GM18909 (cell line): ENCODE measurements around the gene WNT9A.
A peak's percentile ranks its signal among the peaks of the same experiment; 100 is the strongest.

Source experiments
- ATAC-seq: cut with Tn5 transposase; IDR thresholded peaks from one replicate; pipeline ENCODE4 v1.9.1; 2021; ENCODE audit warnings: mild to moderate bottlenecking; ENCODE audit not compliant: unreplicated experiment, poor library complexity

Gene WNT9A

DNA sequence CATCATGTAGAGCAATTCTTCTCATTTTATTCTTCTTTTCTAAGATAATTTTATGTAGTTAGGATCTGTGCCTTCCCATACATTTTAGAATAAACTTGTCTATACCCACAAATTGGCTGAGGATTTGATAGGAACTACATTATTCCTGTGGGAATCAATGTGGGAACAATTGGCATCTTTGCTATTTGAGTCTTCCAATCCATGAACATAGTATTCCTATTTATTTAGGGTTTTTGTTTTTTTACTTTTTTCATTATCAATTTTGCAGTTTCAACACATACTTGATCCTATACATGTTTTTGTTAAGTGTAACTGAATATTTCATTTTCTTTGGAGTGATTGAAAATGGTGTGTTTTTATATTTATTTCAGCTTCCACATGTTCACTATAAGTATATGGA lies 8.1 kb upstream of the WNT9A start:
- ATAC-seq = no peak

- no peak for ATAC-seq
These were observed 6.6 kb upstream of the WNT9A start for GRCh38 chr1:227954163-227954850.

DNA sequence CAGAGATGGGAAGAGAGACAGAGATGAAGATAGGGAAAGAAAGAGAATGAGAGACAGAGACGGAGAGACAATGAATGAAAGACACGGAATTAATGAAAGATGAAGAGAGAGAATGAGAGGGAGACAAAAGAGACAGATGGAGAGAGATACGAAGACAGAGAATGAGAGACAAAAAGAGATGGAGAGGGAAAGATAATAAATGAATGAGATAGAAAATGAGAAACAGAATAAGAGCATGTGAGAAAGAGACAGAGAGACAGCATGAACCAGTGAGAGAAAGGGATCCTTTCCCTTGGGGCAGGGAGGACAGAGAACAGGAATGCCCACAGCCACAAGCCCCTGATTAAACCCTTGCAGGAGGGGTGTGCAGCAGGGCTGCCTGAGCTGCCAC lies 5.3 kb upstream of the WNT9A start:
- no peak for ATAC-seq

DNA sequence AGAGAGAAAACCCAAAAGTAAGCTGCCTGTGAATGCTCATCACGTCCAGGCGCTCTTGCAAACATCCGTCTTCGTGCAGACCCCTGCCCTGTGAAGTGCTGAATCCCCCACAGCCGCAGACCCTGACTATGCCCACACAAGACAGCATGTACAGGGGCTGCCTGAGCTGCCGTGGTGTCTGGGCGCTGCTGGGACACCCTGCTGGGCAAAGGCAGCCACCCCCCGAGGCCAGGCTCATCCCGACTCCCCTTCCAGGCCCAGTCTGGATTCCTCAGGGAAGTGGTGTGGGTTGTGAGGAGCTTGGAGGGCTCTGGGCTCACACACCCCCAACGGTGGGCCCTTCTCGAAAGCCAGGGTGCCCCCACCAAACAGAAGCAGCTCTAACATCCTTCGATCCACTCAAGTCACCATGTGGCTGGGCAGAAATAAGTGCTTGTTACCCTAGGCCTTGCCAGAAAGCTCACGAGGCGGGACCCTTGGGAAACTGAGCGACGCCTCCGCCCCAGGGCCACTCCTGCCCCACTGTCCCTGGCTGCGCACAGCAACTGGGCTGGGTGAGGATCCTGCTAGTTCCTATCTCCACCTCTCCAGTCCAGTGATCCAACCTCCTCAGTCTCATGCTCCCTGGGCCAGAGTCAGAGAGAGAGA lies 4.8 kb upstream of the WNT9A start:
- no peak for ATAC-seq

DNA sequence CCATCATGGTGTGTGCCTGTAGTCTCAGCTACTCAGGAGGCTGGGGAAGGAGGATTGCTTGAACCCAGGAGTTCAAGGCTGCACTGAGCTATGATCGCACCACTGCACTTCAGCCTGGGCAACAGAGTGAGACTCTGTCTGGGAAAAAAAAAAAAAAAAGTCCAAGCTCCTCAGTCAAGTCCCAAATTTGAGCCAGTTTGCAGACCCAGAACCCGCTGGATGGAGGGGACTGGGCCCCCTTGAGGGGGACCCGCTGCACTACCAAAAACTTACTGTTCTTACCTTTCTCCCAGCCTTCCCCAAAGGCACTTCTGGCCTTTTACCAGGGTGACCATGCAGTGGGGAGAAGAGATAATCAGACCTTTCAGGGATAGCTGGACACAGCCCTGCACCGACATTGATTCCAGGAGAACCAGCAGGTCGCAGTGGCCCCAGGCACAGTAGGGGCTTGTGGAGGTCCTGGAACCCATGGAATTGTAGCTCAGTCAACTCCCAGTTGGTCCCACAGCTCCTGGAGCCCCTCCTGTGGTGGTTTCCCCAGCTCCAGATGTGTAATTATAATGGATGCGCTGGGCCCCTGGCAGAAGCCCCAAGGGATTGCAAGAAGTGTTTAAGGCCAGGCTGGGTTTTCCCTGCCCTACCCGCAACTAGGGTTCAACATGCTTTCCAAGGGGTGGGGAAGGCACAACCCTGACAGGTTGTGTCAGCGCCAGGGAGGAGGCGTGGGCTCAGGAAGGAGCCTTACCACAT lies 4.1 kb upstream of the WNT9A start:
- no peak for ATAC-seq

GRCh38 chr1:227950735-227951346 lies 3.1 kb upstream of the WNT9A start:
- no peak for ATAC-seq

- no peak for ATAC-seq
These were observed 2.4 kb upstream of the WNT9A start for GRCh38 chr1:227949954-227950734.

DNA sequence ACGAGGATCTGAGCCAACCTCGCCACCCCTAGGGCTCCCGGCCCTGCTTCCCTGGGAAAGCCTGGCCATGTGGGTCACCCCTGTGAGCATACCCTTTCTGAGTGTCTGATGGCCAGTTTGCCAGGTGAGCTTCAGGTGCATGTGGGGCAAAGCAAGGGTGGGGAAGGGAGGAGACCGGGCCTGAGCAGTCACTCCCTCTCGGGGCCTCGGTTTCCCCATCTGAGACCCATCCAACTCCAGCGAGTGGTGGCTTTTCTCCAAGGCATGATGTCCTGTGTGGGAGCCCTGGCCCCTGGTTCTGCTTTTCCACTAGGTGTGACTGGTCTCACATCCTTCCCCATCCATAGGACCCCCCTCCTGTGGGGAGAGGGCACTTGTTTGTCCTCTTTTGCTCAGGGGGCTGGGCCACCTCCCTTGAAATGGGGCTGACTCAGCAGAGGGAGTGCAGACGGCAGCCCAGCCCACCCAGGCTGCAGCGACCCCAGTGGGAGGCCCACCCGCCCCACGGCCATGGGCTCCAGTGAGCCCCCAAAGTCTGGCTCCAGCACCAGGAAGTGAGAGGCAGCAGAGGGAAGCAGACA lies 1.7 kb upstream of the WNT9A start:
- no peak for ATAC-seq

DNA sequence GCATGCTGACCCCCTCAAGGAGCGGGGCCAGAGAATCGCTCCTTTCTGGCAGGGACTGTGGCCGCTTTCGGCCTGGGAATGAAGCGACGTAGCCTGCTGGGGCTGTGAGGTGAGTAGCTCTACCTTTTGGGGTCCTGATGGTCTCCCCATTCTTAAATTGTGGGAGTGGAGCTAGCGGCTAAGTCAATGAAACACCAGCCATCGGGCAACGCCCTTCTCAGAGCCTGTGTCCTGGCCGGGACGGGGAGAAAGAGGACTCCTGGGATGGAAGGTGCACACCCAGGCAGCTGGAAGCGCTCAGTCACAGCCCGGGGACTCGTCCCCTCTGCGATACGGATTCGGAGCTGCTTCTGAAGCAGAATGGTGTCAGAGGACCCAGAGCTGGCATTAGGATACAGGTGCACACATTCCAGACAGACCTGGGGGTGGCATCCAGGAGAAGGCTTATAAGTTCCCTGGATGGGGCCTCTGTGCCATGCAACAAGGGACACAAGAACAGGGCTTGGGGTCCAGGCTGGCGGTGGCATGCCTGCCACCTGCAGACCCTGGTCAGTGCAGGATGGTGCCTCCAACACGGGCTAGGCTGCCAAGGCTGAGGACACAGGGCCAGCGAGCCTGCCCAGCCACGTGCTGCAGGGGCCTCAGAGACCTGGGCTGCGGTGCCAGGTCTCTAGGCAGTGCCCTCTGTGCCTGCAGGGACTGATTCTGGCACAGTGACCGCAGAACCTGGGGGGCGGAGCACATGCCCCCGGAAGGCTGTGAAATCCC lies 945 bp upstream of the WNT9A start:
- no peak for ATAC-seq

DNA sequence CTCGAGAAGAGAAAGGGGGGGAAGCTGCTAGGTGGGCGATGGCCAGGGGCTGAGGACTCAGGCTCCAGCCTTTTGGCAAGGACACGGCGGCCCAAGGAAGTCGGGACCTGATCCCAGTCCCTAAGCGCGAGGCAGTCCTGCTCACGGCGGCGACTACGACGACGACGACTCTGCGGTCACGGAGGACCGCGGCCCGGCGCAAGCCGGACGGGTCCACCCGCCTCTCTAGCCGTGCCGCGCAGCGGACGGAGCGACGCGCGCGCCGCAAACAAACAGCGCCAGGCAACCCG lies 401 bp downstream of the WNT9A start:
- ATAC-seq = no peak

- peak; percentile 71 for ATAC-seq
These were observed 927 bp downstream of the WNT9A start for GRCh38 chr1:227946624-227947385.

DNA sequence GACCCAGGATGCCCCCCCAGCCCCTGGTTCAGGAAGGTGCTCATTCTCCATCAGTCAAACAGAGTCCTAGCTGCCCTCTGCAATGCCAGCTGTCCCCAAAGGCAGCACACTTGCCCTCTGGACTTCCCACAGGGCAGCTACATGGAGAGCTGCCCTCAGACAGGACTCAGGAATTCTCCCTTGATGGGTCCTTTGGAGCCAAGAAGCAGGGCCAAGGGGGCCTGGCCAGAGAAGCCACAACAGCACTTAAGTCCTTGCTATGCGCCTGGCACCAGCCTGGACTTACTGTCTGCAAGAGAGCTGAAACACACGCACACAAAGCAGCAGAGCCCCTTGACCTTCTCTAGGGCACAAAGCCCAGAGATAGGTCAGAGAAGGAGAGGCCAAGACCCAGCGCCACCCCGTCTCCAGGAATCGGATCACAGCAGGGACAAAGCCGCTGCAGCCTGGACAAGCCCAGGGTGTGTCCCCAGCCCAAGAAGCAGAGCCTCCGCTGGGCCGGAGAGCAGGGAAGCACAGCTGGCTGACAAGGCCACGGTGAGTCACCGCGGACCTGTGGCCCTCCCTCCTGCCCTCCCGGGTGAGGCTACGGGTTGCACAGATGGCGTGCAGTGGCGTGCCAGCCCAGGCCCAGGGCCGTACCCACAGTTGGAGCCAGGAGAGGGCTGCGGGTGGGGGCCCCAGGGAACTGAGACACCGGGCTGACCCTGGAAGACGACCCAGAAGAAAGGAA lies 1.7 kb downstream of the WNT9A start:
- peak; percentile 40 for ATAC-seq

DNA sequence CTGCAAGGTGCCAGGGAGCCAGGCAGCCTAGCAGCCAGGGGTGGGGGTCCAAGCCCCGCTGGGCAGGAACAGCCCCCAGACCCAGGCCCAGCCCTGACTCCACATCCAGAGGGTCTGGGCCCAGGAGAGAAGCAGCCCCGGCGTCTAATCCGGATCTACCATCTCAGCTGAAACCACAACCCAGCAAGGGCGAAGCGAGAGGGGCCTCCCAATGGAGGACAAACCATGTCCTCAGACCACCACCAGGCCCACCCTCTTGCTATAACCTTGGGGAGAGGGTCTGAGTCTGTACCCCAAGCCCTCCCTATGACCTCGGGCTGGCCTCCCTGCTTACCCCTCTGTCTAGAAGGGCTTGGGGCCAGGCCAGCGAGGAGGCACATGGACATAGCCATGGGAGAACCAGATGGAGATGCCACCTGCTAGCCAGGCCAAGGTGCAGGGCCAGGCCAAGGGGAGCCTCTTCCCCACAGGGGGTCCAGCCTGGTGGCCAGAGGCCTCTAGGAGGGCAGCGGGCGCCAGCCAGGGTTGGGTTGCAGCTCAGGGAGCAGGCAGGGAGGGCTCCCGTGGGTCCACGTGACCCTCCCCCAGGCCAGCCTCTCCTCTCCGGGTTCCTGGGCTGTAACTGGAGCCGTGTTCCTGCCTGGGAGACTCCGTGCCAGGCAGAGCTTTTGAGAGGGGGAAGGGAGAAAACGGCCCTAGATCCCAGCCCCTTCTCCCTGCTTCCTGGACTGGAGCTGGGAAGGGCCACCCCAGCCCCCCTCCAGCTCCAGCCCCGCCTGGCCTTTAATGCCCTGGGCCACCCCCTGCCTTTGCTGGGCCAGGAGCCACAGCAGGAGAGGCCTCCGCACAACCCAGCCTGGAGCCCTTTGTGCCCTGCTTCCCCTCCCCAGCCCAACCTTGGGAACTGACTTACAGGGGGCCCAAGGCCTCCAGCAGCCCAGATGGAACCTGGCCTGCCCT lies 2.5 kb downstream of the WNT9A start:
- ATAC-seq = no peak

- ATAC-seq = no peak
These were observed 3.4 kb downstream of the WNT9A start for GRCh38 chr1:227944090-227944930.

- ATAC-seq = no peak
These were observed 4.2 kb downstream of the WNT9A start for GRCh38 chr1:227943381-227944089.
